Superior temporal gyrus (tissue), 1 donor: ENCODE results near the gene TET3.
"Not testable (repeated sequence)": the region's sequence is repeated elsewhere in the genome, so short reads cannot be mapped to it uniquely, and the experiment has no call there.

ENCODE experiments used
- DNase-seq: peaks from one replicate; pipeline ENCODE4 v3.0.0-alpha.2; 2016; ENCODE audit errors: extremely low spot score

The TET3 gene

DNA sequence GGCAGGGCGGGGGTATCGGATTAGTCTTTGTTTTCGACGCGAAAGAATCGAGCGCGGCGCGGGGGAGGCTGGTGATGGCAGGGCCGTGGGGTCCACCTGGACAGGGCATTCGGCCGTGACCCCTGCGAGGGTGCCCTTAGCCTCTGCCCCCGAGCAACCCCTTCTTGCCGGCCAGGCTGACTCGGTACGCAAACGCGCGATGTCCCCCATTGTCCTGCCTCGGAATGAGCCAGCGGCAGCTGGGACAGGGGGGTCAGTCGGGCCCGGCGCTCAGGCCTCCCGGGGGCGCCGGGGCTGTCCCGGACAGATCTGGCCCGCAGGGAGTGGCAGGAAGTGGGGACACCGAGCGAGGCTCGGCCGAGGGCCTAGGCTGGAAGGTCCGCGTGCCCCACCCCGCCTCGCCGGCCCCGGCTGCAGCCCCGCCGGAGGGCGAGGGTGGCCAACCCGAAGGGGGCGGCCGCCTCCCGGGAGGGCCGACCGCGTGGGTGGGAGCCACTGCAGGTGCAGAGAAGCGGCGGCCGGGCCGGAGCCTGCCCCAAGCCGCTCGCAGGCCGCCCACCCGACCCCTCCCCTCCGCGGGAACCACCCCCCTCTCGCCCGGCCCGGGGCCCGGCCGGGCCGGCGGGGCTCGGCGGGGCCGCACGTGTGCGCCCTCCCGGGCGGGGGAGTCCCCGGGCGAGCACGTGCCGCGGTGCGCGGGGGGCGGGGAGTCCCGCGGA is at the start of gene TET3:
Gene TET3, plus strand, starts transcription at position 708 of the 719 bp plus-strand sequence. CDS start 1,494 bp downstream, outside the sequence.
- no peak for DNase-seq

DNA sequence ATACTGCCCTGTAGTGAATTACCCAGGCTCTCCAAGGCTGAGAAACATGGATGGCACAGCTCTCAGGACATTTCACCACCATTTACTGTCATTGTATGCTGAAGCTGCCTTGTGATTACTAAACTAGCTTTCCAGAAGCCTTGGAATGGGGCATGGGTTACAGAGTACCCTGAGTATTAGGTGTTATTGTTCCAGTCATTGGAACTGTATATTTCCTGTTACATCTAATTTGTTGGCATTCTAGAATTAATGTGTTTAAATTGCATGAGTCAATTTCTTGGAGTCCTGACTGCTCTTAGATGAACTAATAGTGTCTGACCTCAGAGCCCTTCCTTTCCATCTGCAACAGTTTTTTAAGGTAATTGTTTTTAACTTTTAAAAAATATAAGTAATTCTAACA is 49.1 kb upstream of the TET3 start:
- no peak for DNase-seq

DNA sequence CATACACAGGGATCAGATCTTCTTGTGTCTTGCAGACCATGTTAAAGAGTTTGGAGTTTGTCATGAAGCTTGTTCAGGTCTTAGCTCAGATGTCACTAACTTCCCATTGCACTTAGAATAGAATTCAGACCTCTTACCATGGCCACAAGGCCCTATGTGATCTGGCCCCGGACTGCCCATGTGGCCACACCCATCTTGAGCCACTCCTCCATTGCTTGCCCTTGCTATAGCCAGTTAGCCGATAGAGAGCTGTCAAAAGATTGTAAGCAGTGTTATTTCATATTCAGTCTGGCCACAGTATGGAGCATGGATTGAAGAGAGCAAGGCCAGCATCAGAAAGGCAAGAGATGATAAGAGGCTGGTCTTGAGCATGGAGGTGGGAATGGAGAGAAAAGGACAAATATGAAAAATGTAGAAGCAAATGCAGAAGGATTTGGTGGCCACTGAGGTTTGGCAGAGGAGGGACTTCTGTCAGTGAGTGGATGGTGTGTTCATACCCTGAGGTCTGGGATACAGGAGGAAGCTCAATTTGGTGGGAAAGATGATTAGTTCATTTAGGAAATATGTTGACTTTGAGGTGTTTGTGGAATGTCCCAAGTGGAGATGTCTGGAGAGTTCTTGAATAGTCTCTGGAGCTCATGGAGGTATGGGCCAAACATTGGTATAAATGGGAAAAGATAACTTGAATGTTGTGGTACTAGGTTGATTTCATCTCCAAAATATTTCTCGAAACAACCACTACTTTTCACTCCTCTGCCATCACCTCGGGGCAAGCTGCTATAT is 47.4 kb upstream of the TET3 start:
- DNase-seq: no peak

DNA sequence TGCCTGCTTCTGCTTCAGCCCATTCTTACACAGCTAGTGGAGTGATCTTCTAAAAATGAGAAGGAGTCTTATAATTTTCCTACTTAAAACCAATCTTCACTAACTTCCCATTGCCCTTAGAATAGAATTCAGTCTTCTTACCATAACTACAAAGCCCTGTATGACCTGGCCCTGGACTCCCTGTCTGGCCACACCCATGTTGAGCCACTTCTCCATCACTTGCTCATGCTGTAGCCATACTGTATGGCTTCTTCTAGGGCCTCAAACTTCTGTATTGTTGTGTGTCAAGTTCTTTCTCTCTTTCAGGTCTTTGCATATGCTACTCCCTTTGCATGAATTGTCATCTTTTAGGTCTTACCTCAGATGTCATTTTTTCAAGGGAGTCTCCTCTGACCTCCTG is 46.8 kb upstream of the TET3 start:
- no peak for DNase-seq

DNA sequence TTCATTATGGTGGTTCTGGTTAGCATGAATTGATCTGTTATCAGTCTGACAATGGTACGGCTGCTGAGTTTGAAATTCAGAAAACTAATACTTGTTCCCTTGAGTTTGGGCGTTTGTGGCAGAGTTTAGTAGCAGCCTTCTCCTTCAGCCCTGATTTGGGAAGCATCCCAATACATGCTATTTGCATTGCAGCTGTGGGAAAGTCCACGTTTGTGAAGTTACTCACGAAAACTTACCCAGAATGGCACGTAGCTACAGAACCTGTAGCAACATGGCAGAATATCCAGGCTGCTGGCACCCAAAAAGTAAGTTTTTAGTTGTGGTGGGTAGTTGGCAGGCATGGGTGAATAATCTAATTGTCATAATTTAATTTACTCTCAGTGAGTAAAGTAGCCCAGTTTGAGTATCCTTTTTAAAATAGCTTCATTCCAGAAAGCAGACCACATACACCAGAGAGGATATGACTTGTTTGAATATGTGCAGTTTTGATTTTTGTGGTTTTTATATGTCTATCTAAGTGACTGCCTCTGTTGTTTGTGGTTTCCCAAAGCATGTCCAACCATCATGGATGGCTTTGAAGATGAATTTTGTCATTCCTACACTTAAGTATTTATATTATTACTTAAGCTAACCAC is 45.9 kb upstream of the TET3 start:
- DNase-seq: no peak

DNA sequence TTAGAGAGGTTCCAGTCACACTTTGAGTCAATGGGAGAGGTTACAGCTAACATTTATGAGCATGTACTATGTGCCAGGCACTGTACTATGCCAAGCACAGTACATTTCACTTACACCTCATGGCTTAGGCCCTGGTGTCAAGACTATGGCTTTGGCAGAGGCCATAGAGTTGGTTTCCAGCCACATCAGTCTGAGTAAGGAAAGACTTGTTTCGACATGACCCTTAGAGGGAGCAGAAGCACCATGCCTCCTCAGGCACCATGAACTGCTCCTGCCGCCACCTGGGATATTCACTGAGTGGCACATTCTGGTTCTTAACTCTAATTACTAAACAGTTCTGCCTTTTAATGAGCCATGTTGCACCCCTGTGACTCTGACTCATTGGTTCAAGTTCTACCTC is 45.3 kb upstream of the TET3 start:
- no peak for DNase-seq

DNA sequence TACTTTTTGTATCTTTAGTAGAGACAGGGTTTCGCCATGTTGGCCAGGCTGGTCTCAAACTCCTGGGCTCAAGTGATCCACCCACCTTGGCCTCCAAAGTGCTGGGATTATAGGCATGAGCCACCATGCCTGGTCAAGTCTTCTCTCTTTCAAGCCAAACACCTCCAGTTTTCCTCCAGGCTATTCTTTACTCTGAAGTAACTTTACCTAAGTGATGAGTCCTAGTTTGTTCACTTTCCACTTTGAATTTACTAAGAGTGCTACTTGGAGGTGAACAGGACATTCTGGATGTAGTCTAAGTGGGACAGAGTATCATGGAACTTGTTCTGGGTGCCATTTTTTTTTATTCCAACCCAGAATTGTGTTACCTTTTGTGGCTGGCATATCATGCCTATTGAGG is 44.6 kb upstream of the TET3 start:
- DNase-seq: not testable (repeated sequence)

DNA sequence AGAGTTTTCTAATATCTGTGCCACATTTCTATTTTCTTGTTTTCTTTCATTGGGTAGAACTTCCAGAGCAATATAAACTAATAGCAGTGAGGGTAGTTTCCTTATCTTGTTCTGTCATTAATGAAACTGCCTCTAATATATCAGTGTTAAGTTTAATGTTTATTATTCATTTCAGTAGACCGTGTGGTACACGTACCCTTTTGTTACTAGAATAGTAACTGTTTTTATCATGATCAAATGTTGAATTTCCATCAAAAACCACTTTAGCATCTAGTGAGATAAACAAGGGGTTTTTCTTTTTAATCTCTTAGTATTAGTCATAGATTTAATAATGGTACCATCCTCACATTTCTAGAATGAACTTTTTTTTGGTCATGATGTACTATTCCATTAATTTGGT is 42.0 kb upstream of the TET3 start:
- DNase-seq: no peak

DNA sequence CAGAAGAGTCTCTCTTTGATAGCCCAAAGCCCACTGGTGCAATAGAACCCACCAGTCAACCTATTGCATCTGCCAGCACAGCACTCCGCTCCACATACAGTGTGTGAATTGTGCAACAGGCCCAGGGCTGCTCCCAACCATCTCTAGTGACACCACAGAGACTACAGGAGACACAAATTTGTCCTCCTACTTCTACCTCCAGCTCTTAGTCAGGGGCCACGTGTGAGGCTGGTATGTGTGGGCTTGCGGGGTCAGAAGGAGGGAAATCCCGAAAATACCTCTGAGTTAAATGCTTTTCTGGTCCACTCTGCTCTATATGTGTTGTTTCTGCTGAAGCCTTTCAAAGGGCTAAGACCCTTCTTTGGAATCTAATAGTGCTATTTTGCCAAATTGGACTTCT is 40.0 kb upstream of the TET3 start:
- DNase-seq: no peak

DNA sequence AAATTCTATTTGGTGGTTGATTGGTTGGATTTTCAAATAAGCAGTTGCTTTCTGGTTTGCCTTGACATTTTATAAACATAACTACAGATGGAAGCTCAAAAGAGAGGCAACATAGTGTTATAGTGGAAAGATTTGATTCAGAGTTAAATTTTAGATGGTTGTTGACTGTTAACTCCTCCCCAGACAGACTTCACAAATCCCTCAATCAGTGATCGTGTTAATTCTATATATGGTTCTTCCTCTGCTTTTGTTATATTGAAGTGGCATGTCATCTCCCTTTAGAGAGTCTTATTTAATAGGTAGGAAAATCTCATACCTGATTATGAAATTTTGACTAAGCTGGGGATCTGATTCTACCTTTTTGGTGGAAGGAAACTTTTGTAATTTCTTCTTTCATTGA is 38.5 kb upstream of the TET3 start:
- no peak for DNase-seq

DNA sequence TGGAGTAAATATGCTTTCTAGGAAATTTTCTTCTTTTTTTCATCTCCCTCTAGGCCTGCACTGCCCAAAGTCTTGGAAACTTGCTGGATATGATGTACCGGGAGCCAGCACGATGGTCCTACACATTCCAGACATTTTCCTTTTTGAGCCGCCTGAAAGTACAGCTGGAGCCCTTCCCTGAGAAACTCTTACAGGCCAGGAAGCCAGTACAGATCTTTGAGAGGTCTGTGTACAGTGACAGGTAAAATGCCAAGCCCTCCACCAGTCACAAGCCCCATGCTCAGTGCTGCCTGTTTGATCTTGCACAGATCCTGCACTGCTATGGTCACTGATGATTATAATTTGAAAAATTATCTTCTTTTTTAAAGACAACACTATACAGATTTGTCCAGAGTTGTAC is 38.0 kb upstream of the TET3 start:
- no peak for DNase-seq

DNA sequence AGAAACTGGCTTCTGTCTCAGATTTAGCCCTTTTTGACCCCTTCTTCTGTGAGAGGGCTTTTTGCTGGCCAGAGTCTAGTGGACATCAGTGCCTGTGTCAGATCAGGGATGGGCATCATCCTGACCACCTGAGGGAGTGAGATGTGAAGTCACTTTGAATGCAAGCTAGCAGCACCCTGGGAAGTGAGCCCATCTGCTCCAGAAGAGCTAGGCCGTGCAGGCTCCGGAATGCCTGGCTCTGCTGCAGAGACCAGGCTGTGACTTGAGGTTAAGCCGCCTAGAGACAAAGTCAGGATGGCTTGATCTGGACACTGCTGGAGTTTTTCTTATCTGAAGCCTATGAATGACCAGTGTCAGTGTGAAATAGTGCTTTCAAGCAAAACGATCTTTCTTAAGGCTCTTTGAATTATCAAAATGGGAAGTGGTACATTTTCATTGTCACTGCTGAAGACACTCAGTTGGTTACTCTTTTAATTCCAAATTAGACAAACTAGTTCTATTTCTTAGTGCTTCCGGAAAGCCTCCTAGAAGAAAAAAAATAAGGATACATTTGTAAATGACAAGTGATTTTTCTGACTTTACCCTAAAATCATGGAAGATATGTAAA is 37.2 kb upstream of the TET3 start:
- DNase-seq: no peak

DNA sequence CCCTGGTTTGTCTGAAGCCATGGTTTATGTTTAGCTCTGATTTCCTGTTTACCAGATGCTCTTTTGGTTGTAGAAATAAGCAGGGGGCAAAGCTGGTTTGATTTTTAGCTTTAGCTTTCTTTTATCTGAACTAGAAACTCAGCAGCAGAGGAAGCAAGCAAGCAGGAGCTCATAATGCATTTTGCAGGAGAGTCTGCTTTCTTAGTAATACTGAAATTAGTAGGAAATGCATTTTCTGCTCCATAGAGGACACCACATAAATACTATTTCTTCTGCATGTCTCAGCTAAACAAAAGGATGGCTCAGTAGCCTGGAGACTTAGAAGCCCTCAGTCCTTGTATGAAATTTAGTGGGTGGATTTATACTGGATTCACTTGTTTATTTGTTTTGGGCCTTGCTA is 34.9 kb upstream of the TET3 start:
- DNase-seq: no peak

DNA sequence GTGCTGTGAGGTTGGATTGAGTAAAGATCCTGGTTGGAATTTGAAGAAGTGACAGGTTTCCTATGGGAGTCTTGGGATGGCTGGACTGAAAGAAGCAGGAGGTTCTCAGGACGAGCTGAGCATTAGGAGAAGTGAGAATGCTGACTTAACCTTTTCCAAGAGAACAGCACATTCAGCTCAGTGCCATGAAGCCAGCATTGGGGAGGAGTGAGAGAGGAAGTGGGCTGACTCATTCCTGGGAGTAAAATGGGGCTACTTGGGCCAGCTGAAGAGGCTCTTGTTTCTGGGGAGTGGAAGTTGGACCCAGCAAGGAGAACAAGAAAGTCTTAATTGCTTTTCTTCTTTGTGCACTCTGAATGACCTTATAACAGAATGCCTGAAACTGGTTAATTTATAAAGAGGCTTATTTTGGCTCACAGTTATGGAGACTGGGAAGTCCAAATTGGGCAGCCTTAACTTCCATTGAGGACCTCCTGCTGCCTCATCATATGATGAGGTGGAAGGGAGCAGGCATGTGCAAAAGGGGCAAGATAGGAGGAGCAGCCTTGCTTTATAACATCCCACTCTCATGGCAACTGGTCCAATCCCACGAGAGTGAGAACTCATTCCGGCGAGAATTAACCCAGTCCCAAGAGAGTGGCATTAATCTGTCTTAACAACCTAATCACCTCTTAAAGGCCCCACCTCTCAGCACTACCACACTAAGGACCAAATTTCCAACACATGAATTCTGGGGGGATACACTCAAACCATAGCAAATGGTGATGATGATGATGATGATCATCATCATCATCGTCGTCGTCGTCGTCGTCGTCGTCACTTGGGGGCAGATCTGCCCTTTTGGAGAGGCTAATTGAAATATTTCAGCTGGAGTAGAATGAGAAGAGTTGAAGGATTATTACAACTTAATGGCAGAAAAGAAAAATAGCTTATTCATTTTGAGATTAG is 31.9 kb upstream of the TET3 start:
- DNase-seq: no peak

DNA sequence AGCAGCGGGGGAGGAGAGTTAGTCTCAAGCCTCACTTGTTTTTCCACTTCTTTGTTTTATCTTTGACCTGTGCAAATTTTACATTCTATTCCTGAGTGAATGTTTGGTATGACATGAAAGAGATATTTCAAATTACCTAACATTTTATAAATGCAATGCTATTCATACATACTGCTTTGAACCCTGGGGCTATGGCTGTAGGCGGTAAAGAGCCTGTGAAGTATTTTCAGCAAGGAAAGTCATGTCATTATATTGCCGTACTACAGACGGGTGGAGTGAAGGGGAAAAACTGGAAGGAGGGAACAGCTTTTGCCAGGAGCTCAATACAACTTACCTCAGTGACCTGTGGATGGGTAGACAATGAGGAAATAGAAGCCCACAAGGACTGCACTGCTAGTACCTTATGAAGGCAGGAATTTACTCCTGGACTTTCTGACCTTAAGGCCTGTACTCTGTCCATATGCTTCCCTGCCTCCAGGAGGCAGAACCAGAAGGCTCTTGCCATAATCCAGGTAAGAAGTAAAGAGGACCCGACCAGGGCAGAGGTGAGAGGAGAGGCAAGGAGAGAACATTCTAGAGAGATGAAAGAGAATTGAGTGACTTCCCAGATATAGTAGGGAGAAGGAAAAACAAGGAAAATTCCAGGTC is 28.4 kb upstream of the TET3 start:
- DNase-seq: no peak

DNA sequence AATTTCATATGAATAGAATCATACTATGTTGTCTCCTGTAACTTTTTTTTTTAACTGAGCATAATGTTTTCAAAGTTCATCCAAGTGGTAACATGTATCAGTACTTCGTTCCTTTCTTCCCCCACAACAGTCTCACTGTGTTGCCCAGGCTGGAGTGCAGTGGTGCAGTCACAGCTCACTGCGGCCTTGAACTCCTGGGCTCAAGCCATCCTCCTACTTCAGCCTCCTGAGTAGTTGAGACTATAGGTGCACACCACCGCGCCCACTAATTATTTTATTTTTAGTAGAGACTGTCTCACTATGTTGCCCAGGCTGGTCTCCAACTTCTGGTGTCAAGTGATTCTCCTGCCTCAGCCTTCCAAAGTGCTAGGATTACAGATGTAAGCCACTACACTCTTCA is 23.4 kb upstream of the TET3 start:
- DNase-seq: no peak

DNA sequence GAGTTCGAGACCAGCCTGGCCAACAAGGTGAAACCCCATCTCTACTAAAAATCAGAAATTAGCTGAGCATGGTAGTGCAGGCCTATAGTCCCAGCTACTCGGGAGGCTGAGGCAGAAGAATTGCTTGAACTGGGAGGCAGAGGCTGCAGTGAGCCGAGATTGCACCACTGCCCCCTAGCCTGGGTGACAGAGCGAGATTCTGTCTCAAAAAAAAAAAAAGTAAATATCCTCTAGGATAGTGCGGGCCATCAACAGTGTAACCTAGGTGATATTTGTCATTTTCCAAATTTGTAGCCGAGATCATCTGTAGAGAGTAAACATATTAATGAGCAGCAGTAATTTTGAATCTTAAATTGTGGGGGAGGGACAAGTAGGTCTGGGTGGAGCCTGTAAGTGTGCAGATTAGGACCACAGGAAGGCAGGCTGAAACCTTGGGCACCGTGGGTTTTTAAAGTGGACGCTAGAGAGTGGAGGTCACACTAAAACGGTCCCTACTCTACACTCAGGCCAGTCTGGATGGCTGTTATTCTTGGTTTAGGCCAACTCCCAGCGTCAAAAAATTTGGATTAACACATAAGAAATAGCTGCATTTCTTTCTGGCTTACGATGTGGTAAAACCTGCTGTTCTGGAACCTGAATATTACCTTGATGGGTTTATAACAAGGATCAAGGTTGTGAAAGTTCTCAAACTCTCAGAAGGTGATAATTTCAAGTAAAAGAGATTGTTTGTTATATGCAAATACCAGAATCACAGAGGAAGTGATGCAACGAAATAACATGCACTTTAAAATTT is 22.7 kb upstream of the TET3 start:
- no peak for DNase-seq

DNA sequence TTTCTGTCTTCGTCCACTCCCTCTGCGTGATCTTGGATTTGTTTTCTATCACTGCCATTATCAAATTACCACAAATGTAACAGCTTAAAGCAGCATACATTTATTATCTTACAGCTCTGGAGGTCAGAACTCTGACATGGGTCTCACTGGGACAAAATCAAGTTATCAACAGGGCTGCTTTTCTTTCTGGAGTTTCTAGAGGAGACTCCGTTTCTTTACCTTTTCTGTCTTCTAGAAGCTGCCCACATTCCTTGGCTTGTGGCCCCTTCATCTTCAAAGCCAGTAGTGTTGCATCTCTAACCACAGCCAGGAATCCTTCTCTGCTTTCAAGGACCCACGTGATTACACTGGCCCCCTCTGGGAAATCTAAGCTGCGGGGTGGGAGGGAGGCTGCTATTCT is 21.9 kb upstream of the TET3 start:
- DNase-seq: no peak

DNA sequence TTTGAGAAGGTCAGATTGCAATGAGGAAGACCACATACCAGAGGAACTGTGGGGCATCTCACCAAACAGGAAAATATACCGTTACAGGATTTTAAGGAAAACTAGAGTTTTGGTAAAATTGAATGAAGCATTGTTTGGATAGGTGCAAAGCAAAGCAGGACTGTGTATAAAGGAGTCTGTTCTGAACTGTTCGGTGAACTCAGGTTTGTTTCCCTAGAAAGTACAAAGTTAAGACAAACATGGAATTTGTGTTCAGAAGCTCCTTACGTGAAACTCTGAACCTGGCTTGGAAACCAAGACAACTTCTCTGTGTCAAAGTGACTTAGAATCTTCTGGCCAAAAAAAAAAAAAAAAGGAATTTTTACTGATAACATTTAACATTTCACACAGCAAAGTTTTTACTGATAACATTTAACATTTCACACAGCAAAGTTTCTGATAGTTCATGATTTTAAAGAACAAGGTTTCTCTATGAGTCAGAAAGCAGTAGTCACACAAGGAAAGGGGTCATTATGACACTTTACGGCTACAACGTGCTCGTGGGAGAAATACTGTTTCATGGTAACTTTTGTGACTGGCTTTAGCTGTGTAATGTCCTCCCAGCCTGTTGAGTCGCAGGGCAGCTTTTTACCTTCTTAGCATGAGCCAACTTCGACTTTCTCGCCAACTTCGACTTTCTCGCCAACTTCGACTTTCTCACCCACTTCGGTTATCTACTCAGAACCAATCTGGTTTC is 21.2 kb upstream of the TET3 start:
- no peak for DNase-seq
